Measurements from ENCODE around the gene MPDU1.
"Not testable (repeated sequence)": the region's sequence is repeated elsewhere in the genome, so short reads cannot be mapped to it uniquely, and the experiment has no call there.

The MPDU1 gene

DNA sequence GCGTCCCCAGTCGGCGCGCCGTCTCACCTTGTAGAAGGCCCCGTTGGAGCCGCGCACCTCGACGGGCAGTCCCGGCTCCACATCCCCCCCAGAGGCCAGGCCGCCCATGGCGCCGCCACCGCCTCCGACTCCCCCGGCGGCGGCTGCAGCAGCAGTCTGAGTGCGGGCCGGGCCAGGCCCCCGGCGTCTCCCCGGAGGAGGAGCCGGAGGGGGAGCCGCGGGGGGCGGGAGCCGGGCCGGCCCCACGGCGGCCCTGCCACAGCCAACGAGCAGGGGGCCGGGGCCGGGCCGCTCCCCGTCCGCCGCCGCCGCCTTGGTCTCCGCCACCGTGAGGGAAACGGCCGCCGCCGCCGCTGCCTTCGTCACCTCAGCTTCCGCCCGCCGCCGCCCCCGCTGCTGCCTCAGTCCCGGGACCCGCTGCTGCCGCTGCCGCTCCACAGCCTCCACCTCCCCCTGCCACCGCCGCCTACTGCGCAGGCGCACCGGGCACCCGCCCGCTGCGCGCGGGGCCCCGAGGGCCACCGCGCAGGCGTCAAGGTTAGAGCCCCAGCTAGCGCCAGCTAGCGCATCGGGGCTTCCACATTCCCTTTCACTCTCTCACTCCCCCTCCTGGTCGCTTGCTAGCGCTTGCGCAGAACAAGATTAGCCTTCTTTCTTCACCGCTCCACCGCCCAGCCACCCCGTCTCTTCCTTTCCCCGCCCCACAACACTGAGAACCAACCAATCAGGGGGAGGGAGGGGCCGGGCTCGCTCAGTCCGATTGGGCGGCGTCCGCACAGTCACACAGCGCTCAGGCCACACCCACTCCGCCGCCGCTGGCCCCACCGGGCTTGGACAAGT is 31.0 kb downstream of the MPDU1 start, which contains the start of gene FXR2:
FXR2 (minus strand) TSS at position 473 of the 840 bp plus-strand sequence; CDS start at position 108, 365 bp downstream.
- DNase-seq (ENCODE audit: low read depth in 2 of 2): peak; percentile 99

GRCh38 chr17:7615265-7615747 is 31.7 kb downstream of the MPDU1 start:
- no peak for DNase-seq (ENCODE audit: low read depth in 2 of 2)

- no peak for DNase-seq (ENCODE audit: low read depth in 2 of 2)
Measured at GRCh38 chr17:7618608-7619007, 35.0 kb downstream of the MPDU1 start.

DNA sequence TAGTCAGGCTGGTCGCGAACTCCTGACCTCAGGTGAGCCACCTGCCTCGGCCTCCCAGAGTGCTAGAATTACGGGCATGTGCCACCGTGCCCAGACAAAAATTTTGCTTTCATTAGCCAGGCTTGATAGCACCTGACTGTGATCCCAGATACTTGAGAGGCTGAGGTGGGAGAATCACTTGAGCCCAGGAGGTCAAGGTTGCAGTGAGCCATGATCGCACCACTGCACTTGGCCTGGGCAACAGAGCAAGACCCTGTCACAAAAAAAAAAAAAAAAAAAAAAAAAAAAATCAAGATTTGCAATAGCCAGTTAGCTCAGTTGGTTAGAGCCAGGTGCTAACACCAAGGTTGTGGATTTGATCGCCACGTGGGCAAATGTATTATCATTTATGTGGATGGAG is 37.2 kb downstream of the MPDU1 start:
- no peak for DNase-seq (ENCODE audit: low read depth in 2 of 2)

GRCh38 chr17:7623661-7624060 is 40.0 kb downstream of the MPDU1 start:
- no peak for DNase-seq (ENCODE audit: low read depth in 2 of 2)

DNA sequence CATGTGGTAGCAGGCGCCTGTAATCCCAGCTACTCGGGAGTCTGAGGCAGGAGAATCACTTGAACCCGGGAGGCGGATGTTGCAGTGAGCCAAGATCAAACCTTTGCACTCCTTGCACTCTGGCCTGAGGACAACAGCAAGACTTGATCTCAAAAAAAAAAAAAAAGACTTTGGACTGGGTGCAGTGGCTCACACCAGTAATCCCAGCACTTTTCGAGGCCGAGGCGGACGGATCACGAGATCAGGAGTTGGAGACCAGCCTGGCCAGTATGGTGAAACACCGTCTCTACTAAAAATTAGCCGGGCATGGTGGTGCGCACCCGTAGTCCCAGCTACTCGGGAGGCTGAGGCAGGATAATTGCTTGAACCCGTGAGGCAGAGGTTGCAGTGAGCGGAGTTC is 42.1 kb downstream of the MPDU1 start:
- not testable (repeated sequence) for DNase-seq (ENCODE audit: low read depth in 2 of 2)

DNA sequence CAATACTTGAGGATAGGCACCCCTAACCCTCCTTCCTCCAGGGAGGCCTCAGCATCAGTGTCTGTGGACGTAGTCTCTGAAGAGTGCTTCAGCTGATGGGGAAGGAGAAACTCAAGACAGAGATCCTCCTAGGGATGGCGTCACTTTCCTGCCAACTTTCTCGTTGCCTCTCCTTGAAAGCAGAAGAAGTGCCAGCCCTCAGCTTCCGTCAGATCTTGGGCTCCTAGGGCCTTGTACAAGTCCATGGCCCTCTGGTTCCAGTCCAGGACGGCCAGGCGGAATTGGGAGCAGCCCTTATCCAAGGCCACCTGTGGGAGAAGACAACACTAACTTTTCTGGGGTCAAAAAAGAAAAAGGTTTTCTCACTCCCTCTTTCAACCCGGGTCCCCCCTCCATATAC is 42.7 kb downstream of the MPDU1 start:
- no peak for DNase-seq (ENCODE audit: low read depth in 2 of 2)

DNA sequence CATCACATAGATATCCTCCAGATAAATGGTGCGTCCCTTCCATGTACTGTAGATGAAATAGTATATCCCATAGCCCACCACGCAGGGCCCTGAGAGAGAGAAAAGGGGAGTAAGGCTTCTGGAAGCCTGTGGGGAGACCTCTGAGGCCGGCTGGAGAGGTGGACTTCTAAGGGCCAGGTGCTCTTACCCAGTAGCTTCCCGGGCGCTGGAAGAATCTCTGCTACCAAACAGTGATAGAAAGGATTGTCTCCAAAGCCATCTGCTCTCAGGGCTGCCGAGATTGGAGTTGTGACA is 43.3 kb downstream of the MPDU1 start:
- DNase-seq (ENCODE audit: low read depth in 2 of 2): no peak

DNA sequence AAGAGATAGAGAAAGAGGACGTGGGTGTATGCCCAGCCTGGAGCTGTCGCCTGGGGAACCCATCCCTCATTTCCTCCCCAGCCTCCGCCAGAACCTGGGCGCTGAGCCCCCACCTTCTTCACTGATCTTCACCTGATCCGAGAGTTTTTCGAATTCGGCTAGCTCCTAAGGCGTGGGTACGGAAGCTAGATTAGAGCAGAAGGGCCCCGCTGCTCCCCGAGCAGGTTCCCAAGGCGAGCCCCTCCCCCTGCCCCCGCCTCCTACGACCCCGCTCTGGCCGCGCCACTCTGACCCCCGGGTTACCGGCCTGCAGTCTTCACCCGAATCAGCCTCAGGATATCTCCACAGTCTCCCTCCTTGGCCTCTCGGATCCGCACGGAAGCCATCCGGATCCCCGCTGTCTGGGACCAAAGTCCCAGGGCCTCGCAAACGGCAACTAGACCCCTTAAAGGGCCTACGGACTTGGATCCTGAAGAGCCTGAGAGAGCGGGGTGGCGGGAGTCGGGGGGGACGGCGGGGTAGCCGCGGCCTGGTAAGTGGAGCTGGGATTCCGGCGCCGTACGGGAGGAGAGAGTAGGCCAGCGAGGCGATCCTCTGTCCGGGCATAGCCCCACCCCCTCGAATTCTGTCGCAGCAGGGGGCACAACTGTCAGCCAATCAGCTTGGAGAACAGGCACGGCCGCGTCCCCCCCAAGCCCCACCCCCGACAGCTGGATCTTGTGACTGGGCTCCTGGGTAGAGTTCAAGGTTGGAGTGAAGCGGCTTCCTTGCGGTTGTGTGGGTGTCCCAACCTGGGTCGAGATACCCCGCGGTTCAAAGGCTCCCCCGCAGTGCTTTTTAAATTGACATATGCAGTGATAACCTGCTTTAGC is 43.8 kb downstream of the MPDU1 start, which contains the start of gene SAT2:
SAT2 (minus strand) TSS at position 572 of the 872 bp plus-strand sequence; CDS start at position 386, 186 bp downstream.
- DNase-seq (ENCODE audit: low read depth in 2 of 2): peak; percentile 81 to 85

- no peak for DNase-seq (ENCODE audit: low read depth in 2 of 2)
Measured at GRCh38 chr17:7629939-7630571, 46.4 kb downstream of the MPDU1 start, which contains the start of gene SHBG. SHBG (plus strand) TSS chr17:7630135; CDS start chr17:7630173, 38 bp downstream.

GRCh38 chr17:7631398-7632380 is 48.0 kb downstream of the MPDU1 start:
- DNase-seq (ENCODE audit: low read depth in 2 of 2): no peak

GRCh38 chr17:7632492-7632894 is 48.8 kb downstream of the MPDU1 start:
- DNase-seq (ENCODE audit: low read depth in 2 of 2): no peak

GRCh38 chr17:7633093-7633492 is 49.4 kb downstream of the MPDU1 start:
- no peak for DNase-seq (ENCODE audit: low read depth in 2 of 2)

DNA sequence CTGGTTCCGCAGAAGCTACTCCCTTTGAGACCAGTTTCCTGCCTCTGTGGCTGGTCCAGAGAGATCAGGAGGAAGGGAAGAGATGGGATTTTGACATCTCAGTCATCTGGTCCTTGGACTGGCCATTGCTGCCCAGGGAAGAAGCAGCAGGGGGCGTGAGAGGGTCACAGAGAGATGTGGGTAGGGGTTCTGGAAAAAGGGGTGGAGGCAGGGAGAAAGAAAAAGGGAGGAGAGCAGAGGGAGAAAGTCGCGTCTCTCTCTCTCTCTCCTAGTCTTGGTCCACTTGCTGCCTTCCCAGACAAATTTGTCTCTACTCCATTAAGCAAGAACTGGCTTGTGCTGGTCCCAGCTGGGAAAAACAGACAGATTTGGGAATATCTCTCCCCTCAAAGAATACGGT is 50.7 kb downstream of the MPDU1 start:
- DNase-seq (ENCODE audit: low read depth in 2 of 2): no peak

DNA sequence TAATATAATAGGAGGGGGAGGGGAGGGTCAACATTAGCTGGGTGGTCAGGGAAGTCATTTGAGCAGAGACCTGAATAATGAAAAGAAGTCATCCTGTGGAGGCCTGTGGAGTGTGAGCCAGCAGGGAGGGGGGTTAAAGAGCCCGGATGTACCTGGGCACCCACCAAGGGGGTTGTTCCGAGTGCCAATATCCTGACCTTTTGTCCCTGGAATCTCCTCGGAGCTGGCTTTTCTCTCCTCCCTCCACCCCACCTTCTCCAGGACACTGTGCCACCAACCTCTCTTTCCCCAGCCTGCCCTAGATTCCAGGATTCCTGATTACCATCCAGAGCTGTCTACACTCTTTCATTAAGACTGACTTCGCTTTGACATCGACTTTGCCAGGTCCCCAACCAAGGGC is 52.5 kb downstream of the MPDU1 start:
- DNase-seq (ENCODE audit: low read depth in 2 of 2): no peak

All from fibroblast of skin of left biceps (primary cell).